ENCODE data around the gene PLSCR3.

Gene PLSCR3

DNA sequence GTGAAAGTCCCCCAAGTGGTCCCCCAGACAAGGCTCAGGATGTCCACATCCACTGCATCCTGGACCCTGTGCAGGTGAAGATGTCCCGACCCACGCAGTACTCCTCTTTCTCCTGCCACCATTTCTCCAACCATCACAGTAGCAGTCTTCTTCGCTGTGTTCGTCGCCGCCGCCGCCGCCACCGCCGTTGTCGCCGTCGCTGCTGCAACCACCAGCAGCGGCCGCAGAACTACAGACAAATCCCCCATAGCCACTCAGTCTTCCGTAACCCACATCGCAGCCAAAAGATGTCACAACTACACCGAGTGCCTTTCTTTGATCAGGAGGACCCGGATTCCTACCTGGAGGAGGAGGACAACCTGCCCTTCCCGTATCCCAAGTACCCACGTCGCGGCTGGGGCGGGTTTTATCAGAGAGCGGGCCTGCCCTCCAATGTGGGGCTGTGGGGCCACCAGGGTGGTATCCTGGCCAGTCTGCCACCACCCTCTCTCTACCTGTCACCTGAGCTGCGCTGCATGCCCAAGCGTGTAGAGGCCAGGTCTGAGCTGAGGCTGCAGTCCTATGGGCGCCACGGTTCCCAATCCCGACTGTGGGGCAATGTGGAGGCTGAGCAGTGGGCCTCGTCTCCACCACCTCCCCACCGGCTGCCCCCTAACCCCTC lies 32.0 kb upstream of the PLSCR3 start:
- DNase-seq = no peak

DNA sequence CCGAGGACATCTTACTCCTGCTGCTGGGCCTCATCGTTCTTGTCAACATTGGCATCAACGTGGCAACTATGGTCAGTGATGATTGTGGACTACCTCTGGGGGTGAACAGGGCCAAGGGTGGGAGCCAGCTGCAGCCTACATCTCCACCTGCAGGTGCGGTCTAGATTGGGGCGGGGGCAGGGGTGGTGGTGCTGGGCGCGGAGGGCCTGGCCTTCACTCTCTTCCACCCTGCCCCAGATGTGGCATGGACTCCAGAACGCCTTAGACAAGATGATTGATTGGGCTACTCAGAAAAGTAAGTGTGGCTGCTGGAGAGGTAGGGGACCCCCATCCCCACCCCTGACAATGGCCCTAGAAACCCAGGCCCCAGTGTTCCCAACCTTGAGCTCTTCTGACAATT lies 31.4 kb upstream of the PLSCR3 start:
- no peak for DNase-seq

DNA sequence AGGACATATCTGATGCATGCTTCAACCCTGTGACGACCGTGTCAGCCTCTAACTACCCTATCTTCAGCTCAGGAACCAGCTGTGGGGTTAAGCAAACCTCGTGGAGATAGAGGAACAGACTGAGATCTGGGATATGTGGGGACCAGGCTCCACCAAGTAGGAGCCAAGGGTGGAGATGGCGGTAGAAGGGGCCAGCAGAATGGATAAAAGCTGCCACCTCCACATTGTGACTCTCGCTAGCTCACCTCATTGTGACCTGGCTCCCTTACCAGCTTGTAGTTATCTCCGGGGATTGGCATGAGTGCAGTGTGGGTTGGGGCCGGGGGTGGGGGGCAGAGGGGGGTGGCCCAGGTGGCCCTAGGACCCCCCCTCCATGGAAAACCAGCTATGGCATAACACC lies 31.0 kb upstream of the PLSCR3 start, which contains the start of gene SPEM2:
TSS of gene SPEM2 (plus strand) at position 301 of the 400 bp plus-strand sequence. CDS start at position 374, 73 bp downstream.
- no peak for DNase-seq

DNA sequence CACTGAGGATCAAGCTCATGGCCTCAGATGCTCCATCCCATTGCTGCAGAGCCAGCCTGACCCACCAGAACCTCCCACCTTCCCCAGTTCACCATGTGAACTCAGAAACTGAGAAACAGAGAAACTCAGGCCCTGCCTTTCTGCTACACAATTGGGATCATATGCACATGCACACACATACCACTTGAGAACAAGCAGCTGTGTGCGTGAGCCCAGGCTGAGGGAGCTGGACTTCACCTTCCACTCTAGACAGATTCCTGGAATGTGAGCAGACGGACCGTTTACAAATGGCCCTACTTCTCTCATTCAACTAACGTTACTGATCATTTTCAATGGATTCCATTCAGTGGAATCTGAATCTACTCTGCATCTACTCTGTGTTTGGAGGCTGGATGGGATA lies 29.4 kb upstream of the PLSCR3 start:
- no peak for DNase-seq

DNA sequence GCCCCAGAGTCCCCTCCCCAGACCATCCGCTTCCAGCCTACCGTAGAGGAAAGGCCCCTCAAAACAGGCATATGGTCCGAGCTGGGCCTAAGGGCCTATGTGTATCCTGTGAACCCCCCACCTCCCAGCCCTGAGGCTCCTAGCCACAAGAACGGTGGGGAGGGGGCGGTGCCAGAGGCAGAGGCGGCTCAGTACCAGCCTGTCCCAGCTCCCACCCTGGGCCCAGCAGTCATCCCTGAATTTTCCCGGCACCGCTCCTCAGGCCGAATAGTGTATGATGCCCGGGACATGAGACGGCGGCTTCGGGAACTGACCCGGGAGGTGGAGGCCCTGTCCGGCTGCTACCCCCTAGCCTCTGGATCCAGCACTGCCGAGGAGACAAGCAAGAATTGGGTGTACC lies 26.9 kb upstream of the PLSCR3 start:
- DNase-seq = no peak

DNA sequence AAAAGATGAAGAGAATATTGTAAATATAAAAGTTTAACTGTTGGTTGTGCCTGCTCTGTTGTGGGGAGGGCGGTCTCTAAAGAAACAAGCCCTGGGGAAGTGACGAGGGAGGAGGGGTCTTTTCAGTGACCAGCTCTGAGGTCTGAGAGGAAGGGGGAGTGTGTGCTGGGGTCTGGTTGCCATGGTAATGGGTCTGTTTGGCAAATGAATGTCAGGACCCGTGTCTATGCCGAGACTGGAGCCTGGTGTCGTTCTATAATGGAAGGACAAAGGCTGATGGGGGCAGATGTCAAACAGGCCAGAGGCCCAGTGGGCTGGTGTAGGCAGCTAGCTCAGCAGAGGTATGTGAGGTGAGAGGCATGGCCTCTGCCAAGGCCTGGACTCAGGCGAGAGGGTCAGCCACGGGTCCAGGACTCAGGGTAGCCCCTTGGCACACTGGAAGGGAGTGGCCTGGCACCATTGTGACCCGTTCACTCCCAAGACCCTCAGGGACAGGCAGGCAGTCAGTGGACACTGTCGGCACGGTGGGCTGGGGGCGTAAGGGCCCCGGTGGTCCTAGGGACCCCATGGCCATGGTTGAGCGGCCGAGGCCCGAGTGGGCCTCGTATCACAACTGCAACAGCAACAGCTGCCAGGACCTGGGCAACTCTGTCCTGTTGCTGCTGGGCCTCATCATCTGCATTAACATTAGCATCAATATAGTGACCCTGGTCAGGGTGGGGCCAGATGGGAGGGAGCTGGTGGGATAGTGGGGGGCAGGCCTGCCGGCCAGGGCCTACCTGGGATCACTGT lies 25.7 kb upstream of the PLSCR3 start, which contains the start of gene SPEM1:
TSS of gene SPEM1 (plus strand) at position 506 of the 792 bp plus-strand sequence. CDS start at position 567, 61 bp downstream.
- no peak for DNase-seq

DNA sequence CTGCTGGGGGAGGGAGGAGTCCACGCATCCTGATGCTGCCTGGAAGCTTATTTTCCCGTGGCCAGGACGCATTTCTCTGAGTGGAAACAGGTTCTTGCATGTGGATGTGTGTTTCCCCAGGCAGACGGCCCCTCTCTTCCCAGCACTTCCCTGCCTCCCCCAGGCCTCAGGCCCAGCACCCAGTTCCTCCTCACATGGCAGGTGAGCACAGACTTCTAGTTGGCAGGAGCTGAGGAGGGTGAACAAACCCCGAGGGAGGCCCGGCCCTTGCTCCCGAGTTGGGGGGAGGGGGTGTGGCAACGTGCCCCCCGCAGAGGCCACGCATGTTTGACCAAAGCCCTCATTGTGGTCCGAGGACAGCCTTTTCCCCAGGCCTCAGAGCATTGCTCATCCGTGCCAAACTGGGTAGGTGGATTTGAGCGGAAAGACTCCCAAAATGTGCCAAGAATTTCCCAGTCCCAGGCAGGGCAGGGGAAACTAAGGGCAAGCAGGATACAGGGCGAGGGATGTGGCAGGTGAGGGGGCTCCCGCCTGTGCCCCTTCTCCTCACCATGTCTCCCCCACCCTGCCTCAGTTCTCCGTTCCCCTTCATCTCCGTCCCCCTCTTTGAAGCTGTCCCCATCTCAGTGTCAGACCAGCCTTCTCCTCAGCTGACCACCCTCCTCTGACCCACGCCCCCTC lies 24.3 kb upstream of the PLSCR3 start:
- DNase-seq = no peak

DNA sequence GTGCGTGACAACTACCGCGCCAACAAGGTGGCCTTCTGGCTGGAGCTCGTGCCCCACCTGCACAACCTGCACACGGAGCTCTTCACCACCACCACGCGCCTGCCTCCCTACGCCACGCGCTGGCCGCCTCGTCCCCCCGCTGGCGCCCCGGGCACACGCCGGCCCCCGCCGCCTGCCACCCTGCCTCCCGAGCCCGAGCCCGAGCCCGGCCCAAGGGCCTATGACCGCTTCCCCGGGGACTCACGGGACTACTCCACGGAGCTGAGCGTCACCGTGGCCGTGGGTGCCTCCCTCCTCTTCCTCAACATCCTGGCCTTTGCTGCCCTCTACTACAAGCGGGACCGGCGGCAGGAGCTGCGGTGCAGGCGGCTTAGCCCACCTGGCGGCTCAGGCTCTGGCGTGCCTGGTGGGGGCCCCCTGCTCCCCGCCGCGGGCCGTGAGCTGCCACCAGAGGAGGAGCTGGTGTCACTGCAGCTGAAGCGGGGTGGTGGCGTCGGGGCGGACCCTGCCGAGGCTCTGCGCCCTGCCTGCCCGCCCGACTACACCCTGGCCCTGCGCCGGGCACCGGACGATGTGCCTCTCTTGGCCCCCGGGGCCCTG lies 22.8 kb upstream of the PLSCR3 start:
- no peak for DNase-seq

DNA sequence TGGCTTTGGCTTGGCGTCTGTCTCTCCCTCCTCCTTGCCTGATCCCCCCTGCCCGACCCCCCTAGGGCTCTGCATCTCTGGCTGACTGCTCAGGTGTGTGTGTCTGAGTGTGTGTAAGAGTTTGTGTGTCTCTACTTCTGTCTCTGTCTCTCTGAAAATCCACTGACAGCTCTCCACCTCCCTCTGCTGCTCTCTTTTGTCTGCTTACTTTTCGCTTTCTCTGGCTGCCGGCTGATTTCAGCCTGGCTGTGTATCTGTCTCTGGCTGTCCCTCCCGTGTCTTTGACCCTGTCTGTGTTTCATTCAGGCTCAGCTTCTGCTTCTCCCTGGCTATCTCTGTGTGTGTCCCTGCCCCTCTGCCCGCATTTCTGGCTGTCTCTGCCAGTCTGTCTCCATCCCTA lies 22.0 kb upstream of the PLSCR3 start:
- no peak for DNase-seq

DNA sequence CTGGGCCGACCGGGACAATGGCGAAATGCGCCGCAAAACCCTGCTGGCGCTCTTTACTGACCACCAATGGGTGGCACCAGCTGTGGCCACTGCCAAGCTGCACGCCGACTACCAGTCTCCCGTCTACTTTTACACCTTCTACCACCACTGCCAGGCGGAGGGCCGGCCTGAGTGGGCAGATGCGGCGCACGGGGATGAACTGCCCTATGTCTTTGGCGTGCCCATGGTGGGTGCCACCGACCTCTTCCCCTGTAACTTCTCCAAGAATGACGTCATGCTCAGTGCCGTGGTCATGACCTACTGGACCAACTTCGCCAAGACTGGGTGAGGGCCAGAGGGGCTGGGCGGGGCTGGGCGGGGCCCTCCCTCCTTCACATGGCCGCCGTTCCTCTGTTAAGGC lies 21.5 kb upstream of the PLSCR3 start:
- no peak for DNase-seq

DNA sequence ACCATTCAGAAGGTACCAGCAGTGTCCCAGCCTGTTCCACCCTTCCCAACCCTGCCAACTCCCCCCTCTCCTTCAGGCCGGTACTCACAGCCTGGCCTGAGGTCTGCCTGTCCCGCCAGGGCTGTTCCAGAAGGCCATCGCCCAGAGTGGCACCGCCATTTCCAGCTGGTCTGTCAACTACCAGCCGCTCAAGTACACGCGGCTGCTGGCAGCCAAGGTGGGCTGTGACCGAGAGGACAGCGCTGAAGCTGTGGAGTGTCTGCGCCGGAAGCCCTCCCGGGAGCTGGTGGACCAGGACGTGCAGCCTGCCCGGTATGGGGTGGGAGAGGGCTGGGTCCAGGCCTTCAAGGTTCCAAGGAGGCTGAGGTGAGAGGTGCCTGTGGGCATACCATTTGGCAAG lies 20.5 kb upstream of the PLSCR3 start:
- DNase-seq = no peak

DNA sequence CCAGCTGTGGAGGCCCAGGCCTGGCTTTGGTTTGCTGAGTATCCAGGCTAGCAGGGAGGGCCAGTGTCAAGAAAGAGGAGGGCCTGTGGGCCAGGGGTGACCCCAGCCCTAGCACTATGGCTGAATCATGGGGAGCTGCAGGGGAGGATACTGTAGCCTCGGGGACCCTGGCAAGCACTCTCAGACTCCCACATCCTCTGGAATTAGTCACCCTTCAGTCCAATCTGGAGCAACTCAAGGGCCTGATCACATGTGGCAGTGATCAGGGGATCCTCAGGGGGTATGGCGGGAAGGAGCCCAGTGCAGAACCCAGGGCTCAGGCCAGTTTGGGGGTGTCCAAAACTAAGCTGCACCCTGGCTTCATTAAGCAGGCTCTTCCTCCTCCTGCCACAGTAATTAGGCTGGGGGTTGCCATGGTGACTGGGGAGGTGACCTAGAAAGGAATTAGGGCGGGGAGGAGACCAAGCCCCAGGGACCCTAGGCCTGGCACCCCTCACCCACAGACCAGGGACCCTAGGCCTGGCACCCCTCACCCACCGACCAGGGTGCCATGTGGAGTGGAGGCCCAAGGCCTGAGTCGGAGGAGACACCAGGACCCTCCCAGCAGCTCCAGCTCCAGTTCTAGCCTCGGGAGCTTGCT lies 19.1 kb upstream of the PLSCR3 start:
- no peak for DNase-seq

DNA sequence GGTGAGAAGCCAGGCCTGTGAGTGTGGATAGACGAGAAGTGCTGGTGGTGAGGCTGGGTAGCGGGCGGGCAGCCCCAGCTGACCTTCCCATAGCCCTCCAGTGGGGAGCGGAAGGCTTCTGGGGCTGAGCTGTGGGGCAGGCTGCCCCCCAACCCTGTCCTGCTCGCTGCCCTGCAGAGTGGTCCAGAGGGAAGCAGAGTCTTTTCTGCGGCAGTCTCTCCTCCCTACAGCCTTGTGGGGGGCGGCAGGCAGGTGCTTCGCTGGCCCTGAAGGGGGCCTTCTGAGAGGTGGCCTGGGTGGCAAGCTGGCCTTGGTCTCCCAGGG lies 17.1 kb upstream of the PLSCR3 start:
- no peak for DNase-seq

DNA sequence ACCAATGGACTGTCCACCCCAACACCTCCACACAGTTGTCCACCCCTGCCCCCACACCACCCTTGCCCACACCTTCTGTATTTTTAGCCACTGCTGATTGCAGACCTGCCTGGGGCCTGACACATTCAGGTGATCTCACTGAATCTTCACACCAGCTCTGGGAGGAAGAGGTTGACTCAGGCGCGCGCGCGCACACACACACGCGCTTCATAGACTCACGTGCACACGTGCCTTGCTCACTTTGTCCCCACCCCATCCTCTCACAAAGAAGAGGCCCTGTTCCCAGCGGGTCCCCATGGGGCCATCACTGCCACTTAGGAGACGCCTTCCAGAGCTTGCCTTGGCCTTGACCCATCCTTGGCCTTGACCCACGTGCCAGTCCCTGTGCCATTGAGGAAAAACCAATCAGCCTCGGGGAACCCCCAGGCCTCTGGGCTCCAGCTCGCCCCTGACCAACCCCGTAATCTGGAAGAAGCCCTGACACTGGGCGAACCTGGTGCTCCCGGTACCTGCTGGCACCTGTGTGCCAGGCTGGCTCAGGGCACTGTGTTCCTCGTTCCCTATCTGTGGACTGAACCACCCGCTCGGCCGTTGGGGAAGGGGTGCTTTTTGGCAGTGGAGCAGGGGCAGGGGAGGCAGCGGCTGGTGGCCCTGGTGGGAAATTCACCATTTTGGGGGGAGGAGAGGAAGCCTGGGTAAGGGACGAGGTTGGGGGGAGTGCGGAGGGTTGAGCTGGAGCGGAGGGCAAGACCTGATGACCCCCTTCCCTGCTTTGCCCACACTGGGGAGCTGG lies 16.5 kb upstream of the PLSCR3 start:
- no peak for DNase-seq

DNA sequence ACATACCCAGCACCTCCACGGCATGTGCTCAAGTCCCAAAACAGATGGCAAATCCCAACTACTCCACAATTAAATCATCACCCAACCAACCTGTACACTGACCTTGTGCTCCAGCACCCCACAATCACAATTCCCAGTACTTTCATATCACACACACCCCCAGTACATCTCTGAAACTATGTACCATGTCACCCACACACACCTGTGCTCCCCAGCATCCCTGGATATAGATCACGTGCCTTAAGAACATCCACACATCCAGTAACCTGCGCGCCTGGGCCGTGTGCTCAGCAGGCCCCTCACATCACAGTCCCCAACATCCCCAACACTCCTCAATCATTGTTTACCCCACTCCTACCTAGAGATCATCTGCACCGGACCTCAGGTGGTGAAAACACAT lies 15.4 kb upstream of the PLSCR3 start:
- no peak for DNase-seq

DNA sequence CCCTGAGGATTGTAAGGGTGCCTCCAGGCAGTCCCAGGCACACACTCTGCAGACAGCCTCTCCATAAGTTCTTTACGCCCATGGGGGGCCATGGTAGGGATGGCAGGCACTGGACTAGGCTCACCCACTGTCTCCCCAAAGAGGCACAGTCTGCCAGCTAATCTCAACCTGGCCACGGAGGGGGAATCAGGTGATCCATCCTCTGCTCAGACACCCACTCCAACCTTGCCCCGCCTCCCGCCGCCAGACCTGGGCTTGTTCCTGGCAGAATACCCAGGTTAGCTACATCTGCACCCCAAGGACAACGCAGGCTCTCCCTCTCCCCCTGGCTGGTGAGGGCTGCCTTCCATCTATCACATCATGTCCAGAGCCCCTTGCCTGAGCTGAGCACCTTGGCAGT lies 14.5 kb upstream of the PLSCR3 start:
- no peak for DNase-seq

DNA sequence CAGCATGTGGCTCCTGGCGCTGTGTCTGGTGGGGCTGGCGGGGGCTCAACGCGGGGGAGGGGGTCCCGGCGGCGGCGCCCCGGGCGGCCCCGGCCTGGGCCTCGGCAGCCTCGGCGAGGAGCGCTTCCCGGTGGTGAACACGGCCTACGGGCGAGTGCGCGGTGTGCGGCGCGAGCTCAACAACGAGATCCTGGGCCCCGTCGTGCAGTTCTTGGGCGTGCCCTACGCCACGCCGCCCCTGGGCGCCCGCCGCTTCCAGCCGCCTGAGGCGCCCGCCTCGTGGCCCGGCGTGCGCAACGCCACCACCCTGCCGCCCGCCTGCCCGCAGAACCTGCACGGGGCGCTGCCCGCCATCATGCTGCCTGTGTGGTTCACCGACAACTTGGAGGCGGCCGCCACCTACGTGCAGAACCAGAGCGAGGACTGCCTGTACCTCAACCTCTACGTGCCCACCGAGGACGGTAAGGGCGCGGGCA lies 14.0 kb upstream of the PLSCR3 start:
- DNase-seq = no peak

DNA sequence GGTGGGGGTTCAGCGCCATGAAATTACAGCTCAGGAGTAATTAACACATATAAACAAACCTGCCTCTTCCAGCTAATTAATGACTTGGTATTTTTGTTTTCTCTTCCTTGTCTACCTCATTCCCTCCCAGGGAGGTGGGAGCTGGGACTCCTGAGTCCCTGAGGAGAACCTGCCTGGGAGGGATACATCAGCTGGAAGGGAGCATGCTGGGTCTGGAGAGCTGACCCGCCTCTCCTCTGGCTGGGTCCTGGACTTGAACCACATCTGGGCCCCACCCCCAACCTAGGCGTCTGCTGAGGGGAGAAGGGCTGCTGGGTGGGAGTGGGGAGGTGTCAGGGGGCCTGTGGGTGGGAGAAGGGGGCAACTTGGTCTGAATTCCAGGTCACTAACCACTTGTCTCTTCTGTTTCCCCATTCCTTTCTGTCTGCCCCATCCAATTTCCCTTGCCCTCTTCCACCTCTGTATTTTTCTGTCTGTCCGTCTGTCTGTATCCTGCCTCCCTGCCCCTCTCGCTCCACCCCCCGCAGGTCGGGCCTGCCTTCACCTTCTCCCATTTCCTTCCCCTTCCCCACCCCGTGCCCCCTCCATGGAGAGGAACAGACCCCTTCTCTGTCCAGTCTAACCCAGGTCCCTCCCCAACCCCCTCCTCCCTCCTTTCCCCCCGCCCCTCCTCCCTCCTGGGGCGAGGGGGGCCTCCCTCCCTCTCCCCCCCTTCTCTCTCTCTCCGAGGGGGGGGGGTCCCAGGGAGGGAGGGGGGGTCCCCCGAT lies 13.3 kb upstream of the PLSCR3 start, which contains the start of gene NLGN2:
TSS of gene NLGN2 (plus strand) at position 361 of the 767 bp plus-strand sequence. CDS start 411 bp downstream, outside the sequence.
- DNase-seq = no peak

DNA sequence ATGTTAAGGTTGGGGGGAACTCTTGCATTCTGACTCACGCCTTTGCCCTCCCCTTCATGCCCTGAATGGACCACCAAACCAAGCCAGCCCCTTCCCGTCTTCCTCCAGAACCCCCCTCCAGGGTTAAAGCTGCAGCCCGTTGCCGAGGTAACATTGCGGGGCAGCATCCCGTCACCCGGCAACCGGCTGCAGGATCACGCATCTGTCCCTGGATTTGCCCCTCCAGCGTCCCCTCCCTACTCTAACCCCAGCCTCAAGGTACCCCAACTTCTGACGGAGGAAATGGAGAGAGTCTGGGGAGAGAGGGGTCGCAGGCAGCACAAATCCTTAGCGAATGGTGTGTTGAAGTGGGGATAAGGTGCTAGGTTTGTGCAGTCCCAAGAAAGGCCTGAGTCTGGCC lies 12.8 kb upstream of the PLSCR3 start:
- no peak for DNase-seq

DNA sequence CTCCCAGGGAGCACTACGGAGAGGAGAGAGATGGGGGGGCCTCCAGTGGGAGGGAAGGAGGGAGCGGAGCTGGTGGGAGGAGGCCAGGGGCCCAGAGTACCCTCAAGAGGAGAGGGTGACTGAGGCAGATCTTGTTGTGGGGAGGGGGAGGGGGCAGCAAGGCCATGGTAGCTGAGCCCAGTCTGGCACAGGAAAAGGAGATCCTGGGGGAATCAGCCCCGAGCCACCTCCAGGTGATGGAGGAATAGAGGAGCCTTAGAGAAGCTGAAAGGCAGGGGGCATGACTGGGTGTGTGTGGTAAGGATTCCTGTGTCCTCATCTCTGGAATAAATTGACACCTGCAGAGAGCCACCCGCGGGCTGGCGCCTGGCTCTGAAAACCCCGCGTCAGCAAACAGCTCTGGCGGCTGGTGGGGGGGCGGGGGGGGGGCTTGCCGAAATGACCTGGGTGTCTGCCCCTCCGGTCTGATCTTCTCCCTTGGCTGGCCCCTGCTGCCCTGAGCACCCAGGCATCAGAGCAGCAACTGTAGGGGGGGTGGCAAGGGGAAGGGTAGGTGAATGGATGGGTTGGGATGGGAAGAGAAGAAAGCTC lies 12.0 kb upstream of the PLSCR3 start:
- no peak for DNase-seq
